ENCODE results near the gene LURAP1L. TPM values are rescaled to one million over a fixed set of nuclear protein-coding genes. Genes with fewer than 3 reads are reported as not detected.

LURAP1L gene
- total and polyA plus RNA-seq, 2 of the 4 experiments (the other 2 are of a cell fraction) = 6.1 to 10.6 TPM

- H2BK5ac ChIP-seq (ENCODE audit: low read depth, low read length, poor library complexity, severe bottlenecking) = no peak overlapping the region
- H3K9ac ChIP-seq (ENCODE audit: low read depth, low read length) = no peak overlapping the region
- ChIA-PET POLR2A (ENCODE audit: unreplicated experiment) (no interaction called here), CTCF (no interaction called here)
- no peak overlapping the region for H3K23ac ChIP-seq (ENCODE audit: low read depth, low read length)
- no peaks in the 10 kb centered on the region for H3K27me3 ChIP-seq (ENCODE audit: control insufficient read depth, insufficient read depth, low read length)
- H3K79me1 ChIP-seq (ENCODE audit: low read depth in 1 of 2, low read length in 2 of 2) = no peaks in the 10 kb centered on the region
- no peak overlapping the region for H3K18ac ChIP-seq (ENCODE audit: low read depth, low read length)
- no peak overlapping the region for H3K4me3 ChIP-seq (ENCODE audit: insufficient read depth, low read depth, low read length)
- no peaks in the 10 kb centered on the region for H3K9me1 ChIP-seq (ENCODE audit: insufficient read depth, low read length)
- H2BK120ac ChIP-seq (ENCODE audit: low read depth, low read length) = no peak overlapping the region
- H4K5ac ChIP-seq (ENCODE audit: low read depth, low read length) = no peak overlapping the region
- no peak overlapping the region for H4K91ac ChIP-seq (ENCODE audit: insufficient read depth, low read depth, low read length)
- no peak overlapping the region for H3K27ac ChIP-seq (ENCODE audit: insufficient read depth, low read length)
- dilution Hi-C loops (cut with HindIII; ENCODE audit: low sequenced_read_pairs, unreplicated experiment) = no loop called here
- no peak overlapping the region for H3K4ac ChIP-seq (ENCODE audit: low read depth, low read length)
- H3K9me3 ChIP-seq (ENCODE audit: control insufficient read depth, insufficient read depth, low read length) = no peaks in the 10 kb centered on the region
- H4K20me1 ChIP-seq (ENCODE audit: insufficient read depth, low read length) = no peaks in the 10 kb centered on the region
- ATAC-seq (ENCODE audit: low read depth) (no peak), DNase-seq (no peak)
- in situ Hi-C loops (cut with MboI; ENCODE audit: low sequenced_read_pairs) = no loop called here
- intact Hi-C loops (cut with micrococcal nuclease) = no loop called here
- H4K8ac ChIP-seq (ENCODE audit: low read depth in 2 of 2, low read length in 2 of 2) = no peak overlapping the region
- peaks cover 3% of the 10 kb centered on the region; the same call in 1 of the 2 replicates for H3K4me1 ChIP-seq (ENCODE audit: control insufficient read depth, insufficient read depth, low read length)
- H3K56ac ChIP-seq (ENCODE audit: extremely low read depth, insufficient read depth, low read length) = no peak overlapping the region
- TF ChIP-seq SMC3 (IDR thresholded peaks at IDR 0.05; ENCODE audit: low read depth, low read length) = no peak
- no peak for TF ChIP-seq CEBPB (IDR thresholded peaks at IDR 0.05; ENCODE audit: low read depth, low read length)
- TF ChIP-seq, protein P1, sequence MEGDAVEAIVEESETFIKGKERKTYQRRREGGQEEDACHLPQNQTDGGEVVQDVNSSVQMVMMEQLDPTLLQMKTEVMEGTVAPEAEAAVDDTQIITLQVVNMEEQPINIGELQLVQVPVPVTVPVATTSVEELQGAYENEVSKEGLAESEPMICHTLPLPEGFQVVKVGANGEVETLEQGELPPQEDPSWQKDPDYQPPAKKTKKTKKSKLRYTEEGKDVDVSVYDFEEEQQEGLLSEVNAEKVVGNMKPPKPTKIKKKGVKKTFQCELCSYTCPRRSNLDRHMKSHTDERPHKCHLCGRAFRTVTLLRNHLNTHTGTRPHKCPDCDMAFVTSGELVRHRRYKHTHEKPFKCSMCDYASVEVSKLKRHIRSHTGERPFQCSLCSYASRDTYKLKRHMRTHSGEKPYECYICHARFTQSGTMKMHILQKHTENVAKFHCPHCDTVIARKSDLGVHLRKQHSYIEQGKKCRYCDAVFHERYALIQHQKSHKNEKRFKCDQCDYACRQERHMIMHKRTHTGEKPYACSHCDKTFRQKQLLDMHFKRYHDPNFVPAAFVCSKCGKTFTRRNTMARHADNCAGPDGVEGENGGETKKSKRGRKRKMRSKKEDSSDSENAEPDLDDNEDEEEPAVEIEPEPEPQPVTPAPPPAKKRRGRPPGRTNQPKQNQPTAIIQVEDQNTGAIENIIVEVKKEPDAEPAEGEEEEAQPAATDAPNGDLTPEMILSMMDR (conservative IDR thresholded peaks at IDR 0.05; ENCODE audit: low read depth, low read length) = no peak
- TF ChIP-seq FOS (IDR thresholded peaks at IDR 0.05; ENCODE audit: low read depth, low read length) = no peak
- TF ChIP-seq, protein P2, sequence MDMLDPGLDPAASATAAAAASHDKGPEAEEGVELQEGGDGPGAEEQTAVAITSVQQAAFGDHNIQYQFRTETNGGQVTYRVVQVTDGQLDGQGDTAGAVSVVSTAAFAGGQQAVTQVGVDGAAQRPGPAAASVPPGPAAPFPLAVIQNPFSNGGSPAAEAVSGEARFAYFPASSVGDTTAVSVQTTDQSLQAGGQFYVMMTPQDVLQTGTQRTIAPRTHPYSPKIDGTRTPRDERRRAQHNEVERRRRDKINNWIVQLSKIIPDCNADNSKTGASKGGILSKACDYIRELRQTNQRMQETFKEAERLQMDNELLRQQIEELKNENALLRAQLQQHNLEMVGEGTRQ (IDR thresholded peaks at IDR 0.05; ENCODE audit: low read depth, low read length) = no peak
- no peak for TF ChIP-seq BHLHE40 (IDR thresholded peaks at IDR 0.05; ENCODE audit: low read depth, low read length)
- no peak for TF ChIP-seq RFX5 (IDR thresholded peaks at IDR 0.05; ENCODE audit: low read depth, low read length)
- TF ChIP-seq NFE2L2 (IDR thresholded peaks at IDR 0.05; ENCODE audit: low read depth, low read length) = no peak
- TF ChIP-seq MAFK (IDR thresholded peaks at IDR 0.05; ENCODE audit: low read depth, low read length) = no peak
- no peak for TF ChIP-seq POLR2A (IDR thresholded peaks at IDR 0.05; ENCODE audit: low read depth, low read length)
- TF ChIP-seq, protein P3, sequence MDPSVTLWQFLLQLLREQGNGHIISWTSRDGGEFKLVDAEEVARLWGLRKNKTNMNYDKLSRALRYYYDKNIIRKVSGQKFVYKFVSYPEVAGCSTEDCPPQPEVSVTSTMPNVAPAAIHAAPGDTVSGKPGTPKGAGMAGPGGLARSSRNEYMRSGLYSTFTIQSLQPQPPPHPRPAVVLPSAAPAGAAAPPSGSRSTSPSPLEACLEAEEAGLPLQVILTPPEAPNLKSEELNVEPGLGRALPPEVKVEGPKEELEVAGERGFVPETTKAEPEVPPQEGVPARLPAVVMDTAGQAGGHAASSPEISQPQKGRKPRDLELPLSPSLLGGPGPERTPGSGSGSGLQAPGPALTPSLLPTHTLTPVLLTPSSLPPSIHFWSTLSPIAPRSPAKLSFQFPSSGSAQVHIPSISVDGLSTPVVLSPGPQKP (IDR thresholded peaks at IDR 0.05; ENCODE audit: borderline replicate concordance, low read depth, low read length) = no peak
- TF ChIP-seq MXI1 (IDR thresholded peaks at IDR 0.05; ENCODE audit: borderline replicate concordance, low read depth, low read length) = no peak
- no peak for TF ChIP-seq RAD21 (IDR thresholded peaks at IDR 0.05; ENCODE audit: low read length)
- TF ChIP-seq CHD1 (IDR thresholded peaks at IDR 0.05; ENCODE audit: low read depth, low read length) = no peak
- no peak for TF ChIP-seq MAZ (IDR thresholded peaks at IDR 0.05; ENCODE audit: borderline replicate concordance, low read depth, low read length)
- TF ChIP-seq RCOR1 (IDR thresholded peaks at IDR 0.05; ENCODE audit: insufficient replicate concordance, low read length) = no peak
- WGBS, 2 experiments (ENCODE audit: extremely low coverage in 2 of 2, insufficient read length in 1 of 2) = no CpG with 5 or more reads among the region's 4 CpGs
- H3K36me3 ChIP-seq (ENCODE audit: control insufficient read depth, insufficient read depth, low read length) = no peaks in the 10 kb centered on the region
- no peak overlapping the region for H2AK9ac ChIP-seq (replicated peaks; ENCODE audit: low read depth, low read length, poor library complexity)
- H2BK20ac ChIP-seq (ENCODE audit: low read depth, low read length) = no peak overlapping the region
- H2AFZ ChIP-seq (replicated peaks; ENCODE audit: low read length, poor library complexity) = no peak overlapping the region
- no TSS peak for BruUV-seq (replicated peaks)
- no peak overlapping the region for H2AK5ac ChIP-seq (ENCODE audit: low read depth, low read length)
- no peak overlapping the region for H3K14ac ChIP-seq (replicated peaks; ENCODE audit: low read depth, low read length)
- no peak overlapping the region for H3K4me2 ChIP-seq (ENCODE audit: low read depth, low read length)
- H2BK15ac ChIP-seq (ENCODE audit: low read depth, low read length) = no peak overlapping the region
These were observed 80.2 kb downstream of the LURAP1L start for GRCh38 chr9:12855066-12855465.

Measured in IMR-90 (cell line).